HG02642 (cell line): ENCODE measurements around the gene DDX23.

ENCODE experiments used
- ATAC-seq: cut with Tn5 transposase; IDR thresholded peaks from one replicate; pipeline ENCODE4 v1.9.1; 2021; ENCODE audit warnings: mild to moderate bottlenecking; ENCODE audit not compliant: unreplicated experiment, poor library complexity

Gene DDX23

DNA sequence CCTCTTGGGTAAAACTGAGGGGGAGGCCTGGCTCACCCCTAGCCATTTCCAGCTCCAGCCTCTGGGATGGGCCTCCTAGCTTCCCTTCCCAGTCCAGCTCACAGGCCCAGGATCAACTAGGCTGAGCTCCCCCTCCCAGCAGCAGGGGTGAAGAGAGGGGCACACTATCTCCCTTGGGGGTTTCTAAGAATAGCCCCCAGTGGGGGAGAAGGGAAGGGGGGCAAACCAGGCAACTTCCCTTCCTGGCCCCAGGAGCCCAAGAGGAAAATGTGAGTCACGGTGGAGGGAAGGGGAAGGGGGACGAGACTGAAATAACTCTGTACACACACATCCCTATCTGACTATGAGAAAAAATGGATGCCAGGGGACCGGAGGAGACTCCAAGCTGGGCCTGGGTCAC, 72.1 kb downstream of the DDX23 start:
- ATAC-seq = no peak
